CD4-positive, alpha-beta T cell treated with Interleukin-10 for 1 hour (primary cell): ENCODE data around the gene CSNK1G2.

ENCODE experiments used
- DNase-seq: peaks from one replicate; pipeline ENCODE4 v3.0.0-alpha.2; 2020

The CSNK1G2 gene

GRCh38 chr19:1941146-1942077, at the start of gene CSNK1G2:
CSNK1G2 (plus strand) TSS chr19:1941172; CDS start chr19:1969773, 28,601 bp downstream.
- no peak for DNase-seq

- no peak for DNase-seq
Measured at GRCh38 chr19:1893791-1894190, 47.2 kb upstream of the CSNK1G2 start.

- DNase-seq, result no peak
Measured at GRCh38 chr19:1896508-1896907, 44.5 kb upstream of the CSNK1G2 start.

- DNase-seq, result no peak
Measured at GRCh38 chr19:1901940-1902404, 39.0 kb upstream of the CSNK1G2 start.

GRCh38 chr19:1902923-1903322, 38.0 kb upstream of the CSNK1G2 start:
- DNase-seq, result no peak

GRCh38 chr19:1904860-1905109, 36.2 kb upstream of the CSNK1G2 start:
- DNase-seq, result no peak

GRCh38 chr19:1905110-1905862, 35.7 kb upstream of the CSNK1G2 start, which contains the start of the genes ADAT3 and SCAMP4:
ADAT3 (plus strand) TSS chr19:1905399; CDS start chr19:1912048, 6,649 bp downstream.
SCAMP4 (plus strand) TSS chr19:1905399; CDS start chr19:1915020, 9,621 bp downstream.
- DNase-seq, result peak; percentile 99

- no peak for DNase-seq
Measured at GRCh38 chr19:1905863-1906375, 35.1 kb upstream of the CSNK1G2 start.

GRCh38 chr19:1906985-1907562, 33.9 kb upstream of the CSNK1G2 start:
- no peak for DNase-seq

GRCh38 chr19:1907563-1908363, 33.2 kb upstream of the CSNK1G2 start:
- DNase-seq, result no peak

GRCh38 chr19:1908364-1908678, 32.7 kb upstream of the CSNK1G2 start:
- DNase-seq, result no peak

- DNase-seq, result no peak
Measured at GRCh38 chr19:1909761-1910080, 31.3 kb upstream of the CSNK1G2 start.

GRCh38 chr19:1910177-1910576, 30.8 kb upstream of the CSNK1G2 start:
- no peak for DNase-seq

- no peak for DNase-seq
Measured at GRCh38 chr19:1911098-1911497, 29.9 kb upstream of the CSNK1G2 start.

- DNase-seq, result no peak
Measured at GRCh38 chr19:1911995-1912394, 29.0 kb upstream of the CSNK1G2 start.

- DNase-seq, result no peak
Measured at GRCh38 chr19:1912760-1913505, 28.0 kb upstream of the CSNK1G2 start.

- DNase-seq, result no peak
Measured at GRCh38 chr19:1913781-1914577, 27.0 kb upstream of the CSNK1G2 start.

- no peak for DNase-seq
Measured at GRCh38 chr19:1914826-1915341, 26.1 kb upstream of the CSNK1G2 start.

GRCh38 chr19:1917146-1917545, 23.8 kb upstream of the CSNK1G2 start:
- DNase-seq, result no peak

GRCh38 chr19:1917926-1918325, 23.0 kb upstream of the CSNK1G2 start:
- DNase-seq, result no peak

- no peak for DNase-seq
Measured at GRCh38 chr19:1918975-1919374, 22.0 kb upstream of the CSNK1G2 start.
